Hepatocyte (in vitro differentiated cells): ENCODE data around the gene PABPN1L.

Experiments used
- EZH2 ChIP-seq: fragments of 200-600 bp; sonication (generic); IDR thresholded peaks from 2 replicates; pipeline ENCODE4 v1.6.1; 2016; ENCODE audit warnings: antibody characterized with exemption, mild to moderate bottlenecking, borderline replicate concordance
- EZH2phosphoT487 ChIP-seq: fragments of 200-600 bp; sonication (generic); IDR thresholded peaks from one replicate; pipeline ENCODE4 v1.6.1; 2018; ENCODE audit warnings: antibody characterized with exemption, mild to moderate bottlenecking, low read depth, moderate library complexity; ENCODE audit not compliant: unreplicated experiment, severe bottlenecking
- TF ChIP-seq, protein P1 (sequence below): fragments of 200-600 bp; sonication (generic); IDR thresholded peaks from 2 replicates; pipeline ENCODE4 v1.5.1; 2016; ENCODE audit warnings: antibody characterized with exemption, mild to moderate bottlenecking; ENCODE audit not compliant: poor library complexity

DNA sequence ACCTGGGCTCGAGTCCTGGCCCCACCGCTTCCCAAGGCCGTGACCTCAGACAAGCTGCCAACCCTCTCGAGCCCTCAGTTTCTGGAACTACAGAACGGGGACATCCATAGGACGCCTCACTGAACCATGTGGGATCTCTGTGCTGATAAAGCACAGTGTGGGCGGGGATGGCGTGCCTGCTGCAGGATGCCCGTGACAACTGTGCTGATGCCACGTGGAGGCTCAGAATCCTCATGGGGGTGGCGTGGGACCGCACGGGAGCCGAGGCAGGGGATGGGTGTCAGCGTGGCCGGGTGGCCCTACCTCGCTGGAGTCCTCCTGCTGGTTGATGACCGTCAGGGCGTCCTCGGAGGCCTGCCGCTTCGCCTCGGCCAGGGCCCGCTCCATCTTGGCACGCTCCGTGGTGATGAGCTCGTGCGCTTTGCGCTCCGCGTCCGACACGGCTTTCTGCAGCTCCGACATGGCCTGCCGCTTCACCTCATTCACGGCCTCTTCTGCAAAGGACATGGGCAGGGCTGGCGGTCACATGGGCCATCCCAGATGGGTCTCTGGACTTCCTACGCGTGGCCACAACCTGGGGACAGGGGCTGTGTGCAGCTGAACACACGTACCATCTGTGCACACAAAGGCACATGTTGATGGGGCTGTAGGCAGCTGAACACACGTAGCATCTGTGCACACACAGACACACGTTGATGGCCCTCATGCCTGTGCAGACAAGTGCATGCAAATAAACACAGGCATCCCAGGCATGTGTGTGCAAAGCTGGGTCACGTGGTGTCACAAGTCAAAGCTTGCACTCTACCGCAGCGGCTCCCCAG, 12.7 kb upstream of the PABPN1L start:
- TF ChIP-seq, protein P1, sequence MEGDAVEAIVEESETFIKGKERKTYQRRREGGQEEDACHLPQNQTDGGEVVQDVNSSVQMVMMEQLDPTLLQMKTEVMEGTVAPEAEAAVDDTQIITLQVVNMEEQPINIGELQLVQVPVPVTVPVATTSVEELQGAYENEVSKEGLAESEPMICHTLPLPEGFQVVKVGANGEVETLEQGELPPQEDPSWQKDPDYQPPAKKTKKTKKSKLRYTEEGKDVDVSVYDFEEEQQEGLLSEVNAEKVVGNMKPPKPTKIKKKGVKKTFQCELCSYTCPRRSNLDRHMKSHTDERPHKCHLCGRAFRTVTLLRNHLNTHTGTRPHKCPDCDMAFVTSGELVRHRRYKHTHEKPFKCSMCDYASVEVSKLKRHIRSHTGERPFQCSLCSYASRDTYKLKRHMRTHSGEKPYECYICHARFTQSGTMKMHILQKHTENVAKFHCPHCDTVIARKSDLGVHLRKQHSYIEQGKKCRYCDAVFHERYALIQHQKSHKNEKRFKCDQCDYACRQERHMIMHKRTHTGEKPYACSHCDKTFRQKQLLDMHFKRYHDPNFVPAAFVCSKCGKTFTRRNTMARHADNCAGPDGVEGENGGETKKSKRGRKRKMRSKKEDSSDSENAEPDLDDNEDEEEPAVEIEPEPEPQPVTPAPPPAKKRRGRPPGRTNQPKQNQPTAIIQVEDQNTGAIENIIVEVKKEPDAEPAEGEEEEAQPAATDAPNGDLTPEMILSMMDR, result no peak
- TF ChIP-seq EZH2 (no peak), EZH2phosphoT487 (no peak)
